Neural cell (in vitro differentiated cells): ENCODE data around the gene TMEM184A. TPM values are rescaled to one million over a fixed set of nuclear protein-coding genes. Genes with fewer than 3 reads are reported as not detected.

Experiments used
- H2AFZ ChIP-seq: fragments of 200-600, 300-800 bp; sonication (generic), shearing (Covaris generic); 2 replicates; pipeline ENCODE4 v1.6.0; 2014; ENCODE audit warnings: low read depth, mild to moderate bottlenecking, antibody characterized with exemption, low read length, moderate library complexity
- H3F3A ChIP-seq: fragments of 200-600 bp; shearing (Covaris generic); 2 replicates; pipeline ENCODE4 v1.6.1; 2016; ENCODE audit warnings: mild to moderate bottlenecking, moderate library complexity, mixed read lengths, antibody characterized with exemption, low read length; ENCODE audit not compliant: insufficient read depth, poor library complexity, severe bottlenecking
- H3K27ac ChIP-seq: fragments of 200-600, 300-800 bp; sonication (generic), shearing (Covaris generic); 2 replicates; pipeline ENCODE4 v1.5.1; 2014; ENCODE audit warnings: mild to moderate bottlenecking, low read length, moderate library complexity
- H3K27me3 ChIP-seq: fragments of 300-800, 200-600 bp; sonication (generic), shearing (Covaris generic); 2 replicates; pipeline ENCODE4 v1.6.0; 2014; ENCODE audit warnings: mild to moderate bottlenecking, low read depth, low read length, moderate library complexity; ENCODE audit not compliant: insufficient read depth
- H3K36me3 ChIP-seq: fragments of 300-800, 200-600 bp; sonication (generic), shearing (Covaris generic); 2 replicates; pipeline ENCODE4 v1.5.1; 2014; ENCODE audit warnings: mild to moderate bottlenecking, antibody characterized with exemption, low read length, moderate library complexity; ENCODE audit not compliant: insufficient read depth
- H3K4me2 ChIP-seq: fragments of 300-800, 200-600 bp; sonication (generic), shearing (Covaris generic); 2 replicates; pipeline ENCODE4 v1.6.0; 2014; ENCODE audit warnings: mild to moderate bottlenecking, low read length
- H3K4me3 ChIP-seq: fragments of 300-800, 200-600 bp; sonication (generic), shearing (Covaris generic); 2 replicates; pipeline ENCODE4 v1.5.1; 2014; ENCODE audit warnings: mild to moderate bottlenecking, low read length, moderate library complexity
- H3K79me2 ChIP-seq: fragments of 200-600 bp; shearing (Covaris generic); replicated peaks from 2 replicates; pipeline ENCODE4 v1.6.0; 2014; ENCODE audit warnings: mild to moderate bottlenecking, low read length, moderate library complexity; ENCODE audit not compliant: insufficient read depth
- H3K9ac ChIP-seq: fragments of 300-800, 200-600 bp; sonication (generic), shearing (Covaris generic); 2 replicates; pipeline ENCODE4 v1.6.1; 2016; ENCODE audit warnings: mild to moderate bottlenecking, low read length, mixed read lengths
- H3K9me2 ChIP-seq: fragments of 200-600 bp; shearing (Covaris generic); 2 replicates; pipeline ENCODE4 v1.6.1; 2016; ENCODE audit warnings: mild to moderate bottlenecking, low read length, mixed read lengths; ENCODE audit not compliant: insufficient read depth
- H3K9me3 ChIP-seq: fragments of 200-600, 300-800 bp; sonication (generic), shearing (Covaris generic); 2 replicates; pipeline ENCODE4 v1.6.1; 2016; ENCODE audit warnings: mild to moderate bottlenecking, mixed run types, low read length, moderate library complexity, mixed read lengths
- H4K20me1 ChIP-seq: fragments of 200-600 bp; shearing (Covaris generic); 2 replicates; pipeline ENCODE4 v1.6.1; 2016; ENCODE audit warnings: mild to moderate bottlenecking, mixed run types; ENCODE audit not compliant: insufficient read depth
- EP300 ChIP-seq: fragments of 450-650 bp; conservative IDR thresholded peaks from 2 replicates; pipeline ENCODE4 v1.6.1; 2014; ENCODE audit warnings: antibody characterized with exemption, mild to moderate bottlenecking, moderate library complexity; ENCODE audit not compliant: poor library complexity, severe bottlenecking
- EZH2 ChIP-seq: fragments of 200-600, 300-800 bp; shearing (Covaris generic), sonication (generic); IDR thresholded peaks from 2 replicates; pipeline ENCODE4 v1.6.1; 2014; ENCODE audit warnings: antibody characterized with exemption, low read length, borderline replicate concordance, mild to moderate bottlenecking; ENCODE audit not compliant: insufficient read depth, poor library complexity, severe bottlenecking
- MXI1 ChIP-seq: fragments of 450-650 bp; conservative IDR thresholded peaks from 2 replicates; pipeline ENCODE4 v1.6.1; 2014; ENCODE audit warnings: antibody characterized with exemption, mild to moderate bottlenecking; ENCODE audit not compliant: poor library complexity, severe bottlenecking
- POLR2AphosphoS5 ChIP-seq: IDR thresholded peaks from 2 replicates; pipeline ENCODE4 v1.6.1; 2012
- RAD21 ChIP-seq: fragments of 450-650 bp; conservative IDR thresholded peaks from 2 replicates; pipeline ENCODE4 v1.6.1; 2014; ENCODE audit warnings: antibody characterized with exemption, mild to moderate bottlenecking, moderate library complexity
- SMC3 ChIP-seq: fragments of 450-650 bp; conservative IDR thresholded peaks from 2 replicates; pipeline ENCODE4 v1.6.1; 2014; ENCODE audit warnings: antibody characterized with exemption, mild to moderate bottlenecking, moderate library complexity; ENCODE audit not compliant: poor library complexity
- TAF1 ChIP-seq: IDR thresholded peaks from 2 replicates; pipeline ENCODE4 v1.6.1; 2012; ENCODE audit warnings: low read depth
- polyA plus RNA-seq: library from polyadenylated mRNA; depleted of rRNA; stranded (reverse); fragments of >200 nt; gene quantifications from 2 replicates; pipeline ENCODE4 v1.2.3, GENCODE V29; 2014
- TF ChIP-seq, protein P1 (sequence below): fragments of 450-650 bp; IDR thresholded peaks from 2 replicates; pipeline ENCODE4 v1.5.1; 2014; ENCODE audit warnings: antibody characterized with exemption, mild to moderate bottlenecking, moderate library complexity; ENCODE audit not compliant: poor library complexity, severe bottlenecking
- TF ChIP-seq, protein P2 (sequence below): IDR thresholded peaks from 2 replicates; pipeline ENCODE4 v1.6.1; 2012; ENCODE audit warnings: borderline replicate concordance

The TMEM184A gene
- polyA plus RNA-seq, 1 donor from 2014 or later, result not detected

DNA sequence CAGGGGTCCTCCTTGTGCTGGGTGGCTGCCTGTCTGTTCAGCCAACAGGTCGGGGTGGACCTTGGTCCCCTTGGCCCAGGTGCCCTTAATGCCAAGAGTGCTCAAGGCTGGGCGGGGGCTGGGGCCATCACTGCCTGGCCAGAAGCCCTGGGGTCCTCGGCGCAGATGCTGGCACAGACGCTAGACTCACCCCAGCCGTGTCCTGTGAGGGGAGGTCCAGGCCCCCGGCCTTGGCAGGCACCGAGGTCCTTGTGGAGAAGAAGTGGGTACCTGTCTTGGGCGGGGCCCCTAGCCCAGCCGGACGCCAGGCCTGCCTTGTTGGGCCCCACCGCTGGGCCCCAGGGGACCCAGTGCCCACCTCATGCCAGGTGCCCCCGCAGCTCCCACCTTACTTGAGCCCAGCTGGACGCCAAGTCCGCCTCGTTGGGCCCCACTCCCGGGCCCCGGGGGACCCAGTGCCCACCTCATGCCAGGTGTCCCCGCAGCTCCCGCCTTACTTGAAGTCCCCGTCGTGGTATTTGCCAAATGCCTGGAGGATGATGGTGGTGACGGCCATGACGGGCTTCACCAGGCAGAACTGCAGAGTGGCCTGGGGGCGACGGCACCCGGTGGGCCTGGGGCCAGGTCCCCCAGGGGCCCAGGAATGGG, 6.5 kb downstream of the TMEM184A start:
- Histone ChIP-seq H3K79me2 (no peaks in the 10 kb centered on the region), H2AFZ (no peak overlapping the region), H3F3A (no peaks in the 10 kb centered on the region), H3K4me3 (no peak overlapping the region), H3K27ac (no peak overlapping the region), H3K9me2 (no peaks in the 10 kb centered on the region), H3K9ac (no peak overlapping the region), H3K9me3 (no peaks in the 10 kb centered on the region), H3K4me2 (no peak overlapping the region), H4K20me1 (no peaks in the 10 kb centered on the region), H3K27me3 (no peaks in the 10 kb centered on the region), H3K36me3 (no peaks in the 10 kb centered on the region)
- no peak for TF ChIP-seq SMC3
- TF ChIP-seq, protein P1, sequence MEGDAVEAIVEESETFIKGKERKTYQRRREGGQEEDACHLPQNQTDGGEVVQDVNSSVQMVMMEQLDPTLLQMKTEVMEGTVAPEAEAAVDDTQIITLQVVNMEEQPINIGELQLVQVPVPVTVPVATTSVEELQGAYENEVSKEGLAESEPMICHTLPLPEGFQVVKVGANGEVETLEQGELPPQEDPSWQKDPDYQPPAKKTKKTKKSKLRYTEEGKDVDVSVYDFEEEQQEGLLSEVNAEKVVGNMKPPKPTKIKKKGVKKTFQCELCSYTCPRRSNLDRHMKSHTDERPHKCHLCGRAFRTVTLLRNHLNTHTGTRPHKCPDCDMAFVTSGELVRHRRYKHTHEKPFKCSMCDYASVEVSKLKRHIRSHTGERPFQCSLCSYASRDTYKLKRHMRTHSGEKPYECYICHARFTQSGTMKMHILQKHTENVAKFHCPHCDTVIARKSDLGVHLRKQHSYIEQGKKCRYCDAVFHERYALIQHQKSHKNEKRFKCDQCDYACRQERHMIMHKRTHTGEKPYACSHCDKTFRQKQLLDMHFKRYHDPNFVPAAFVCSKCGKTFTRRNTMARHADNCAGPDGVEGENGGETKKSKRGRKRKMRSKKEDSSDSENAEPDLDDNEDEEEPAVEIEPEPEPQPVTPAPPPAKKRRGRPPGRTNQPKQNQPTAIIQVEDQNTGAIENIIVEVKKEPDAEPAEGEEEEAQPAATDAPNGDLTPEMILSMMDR, result no peak

DNA sequence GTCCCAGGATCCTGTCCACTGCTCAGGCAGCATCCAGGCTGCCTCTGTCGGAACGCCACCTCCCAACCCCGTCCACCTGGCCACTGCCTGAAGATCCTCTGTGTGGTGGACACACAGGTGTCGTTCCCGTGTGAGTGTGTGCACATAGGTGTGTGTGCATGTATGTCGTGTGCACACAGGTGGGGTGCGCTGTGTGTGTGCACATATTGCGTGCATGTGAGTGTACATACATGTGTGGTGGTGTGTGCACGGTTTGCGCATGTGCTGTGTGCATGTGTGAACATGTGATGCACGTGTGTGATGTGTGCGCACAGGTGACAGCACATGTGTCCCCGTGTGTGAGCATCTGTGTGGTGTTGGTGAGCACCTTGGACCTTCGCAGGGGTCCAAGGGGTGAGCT, 7.1 kb downstream of the TMEM184A start:
- Histone ChIP-seq H3K4me2 (no peak overlapping the region), H3K27me3 (no peaks in the 10 kb centered on the region), H3K27ac (no peak overlapping the region), H3K4me3 (no peak overlapping the region), H3K9me3 (no peaks in the 10 kb centered on the region), H3F3A (no peaks in the 10 kb centered on the region), H3K36me3 (no peaks in the 10 kb centered on the region), H4K20me1 (no peaks in the 10 kb centered on the region), H3K79me2 (no peaks in the 10 kb centered on the region), H2AFZ (no peak overlapping the region), H3K9ac (no peak overlapping the region), H3K9me2 (no peaks in the 10 kb centered on the region)
- TF ChIP-seq, protein P2, sequence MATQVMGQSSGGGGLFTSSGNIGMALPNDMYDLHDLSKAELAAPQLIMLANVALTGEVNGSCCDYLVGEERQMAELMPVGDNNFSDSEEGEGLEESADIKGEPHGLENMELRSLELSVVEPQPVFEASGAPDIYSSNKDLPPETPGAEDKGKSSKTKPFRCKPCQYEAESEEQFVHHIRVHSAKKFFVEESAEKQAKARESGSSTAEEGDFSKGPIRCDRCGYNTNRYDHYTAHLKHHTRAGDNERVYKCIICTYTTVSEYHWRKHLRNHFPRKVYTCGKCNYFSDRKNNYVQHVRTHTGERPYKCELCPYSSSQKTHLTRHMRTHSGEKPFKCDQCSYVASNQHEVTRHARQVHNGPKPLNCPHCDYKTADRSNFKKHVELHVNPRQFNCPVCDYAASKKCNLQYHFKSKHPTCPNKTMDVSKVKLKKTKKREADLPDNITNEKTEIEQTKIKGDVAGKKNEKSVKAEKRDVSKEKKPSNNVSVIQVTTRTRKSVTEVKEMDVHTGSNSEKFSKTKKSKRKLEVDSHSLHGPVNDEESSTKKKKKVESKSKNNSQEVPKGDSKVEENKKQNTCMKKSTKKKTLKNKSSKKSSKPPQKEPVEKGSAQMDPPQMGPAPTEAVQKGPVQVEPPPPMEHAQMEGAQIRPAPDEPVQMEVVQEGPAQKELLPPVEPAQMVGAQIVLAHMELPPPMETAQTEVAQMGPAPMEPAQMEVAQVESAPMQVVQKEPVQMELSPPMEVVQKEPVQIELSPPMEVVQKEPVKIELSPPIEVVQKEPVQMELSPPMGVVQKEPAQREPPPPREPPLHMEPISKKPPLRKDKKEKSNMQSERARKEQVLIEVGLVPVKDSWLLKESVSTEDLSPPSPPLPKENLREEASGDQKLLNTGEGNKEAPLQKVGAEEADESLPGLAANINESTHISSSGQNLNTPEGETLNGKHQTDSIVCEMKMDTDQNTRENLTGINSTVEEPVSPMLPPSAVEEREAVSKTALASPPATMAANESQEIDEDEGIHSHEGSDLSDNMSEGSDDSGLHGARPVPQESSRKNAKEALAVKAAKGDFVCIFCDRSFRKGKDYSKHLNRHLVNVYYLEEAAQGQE, result no peak
- TF ChIP-seq TAF1 (no peak), EP300 (no peak), MXI1 (no peak), RAD21 (no peak), POLR2AphosphoS5 (no peak), EZH2 (no peak), SMC3 (no peak)
- TF ChIP-seq, protein P1, result no peak
